CD4-positive, alpha-beta memory T cell (primary cell): ENCODE results near the gene HNRNPAB. TPM values are rescaled to one million over a fixed set of nuclear protein-coding genes. Genes with fewer than 3 reads are reported as not detected.
A peak's percentile ranks its signal among the peaks of the same experiment; 100 is the strongest.

Experiments
- CTCF ChIA-PET: fragments of 350-600 bp; sonication (Branson Sonifier 250); formaldehyde crosslinking; loops from one replicate; lab custom pipeline; 2021; ENCODE audit warnings: inconsistent platforms; ENCODE audit not compliant: partially characterized antibody; lab: Charles Lee
- POLR2A ChIA-PET: fragments of 350-600 bp; sonication (Branson Sonifier 250); formaldehyde crosslinking; loops from one replicate; lab custom pipeline; 2021; ENCODE audit not compliant: partially characterized antibody; lab: Charles Lee
- DNase-seq, 5 donors: peaks; one replicate each; pipeline versions ENCODE4 v3.0.0 to v3.0.0-alpha.2; 2020 to 2022; ENCODE audit warnings: mixed read lengths in 1 of 5
- H3K27ac ChIP-seq: one replicate; pipeline ENCODE4 v1.7.0; 2013; ENCODE audit warnings: low read depth, low read length
- H3K27me3 ChIP-seq: 2 replicates; pipeline ENCODE4 v1.7.0; 2013; ENCODE audit warnings: mild to moderate bottlenecking, low read length, moderate library complexity; ENCODE audit not compliant: insufficient read depth
- H3K36me3 ChIP-seq: 2 replicates; pipeline ENCODE4 v1.7.0; 2013; ENCODE audit warnings: mild to moderate bottlenecking, low read length, moderate library complexity; ENCODE audit not compliant: insufficient read depth
- H3K4me1 ChIP-seq: 2 replicates; pipeline ENCODE4 v1.7.0; 2013; ENCODE audit warnings: mild to moderate bottlenecking, low read length, moderate library complexity; ENCODE audit not compliant: insufficient read depth
- H3K4me3 ChIP-seq, 2 donors: one replicate each; pipeline ENCODE4 v1.7.0; 2013; ENCODE audit warnings: low read length in 2 of 2, mild to moderate bottlenecking in 1 of 2
- H3K9me3 ChIP-seq, 2 donors: one replicate each; pipeline ENCODE4 v1.7.0; 2013; ENCODE audit warnings: low read length in 2 of 2, control low read depth in 1 of 2; ENCODE audit not compliant: control insufficient read depth in 1 of 2
- H3K27ac Mint-ChIP-seq, 7 donors: one replicate each; pipeline ENCODE4 v1.8.0; 2020 to 2021; ENCODE audit warnings: mixed read lengths in 7 of 7, mild to moderate bottlenecking in 6 of 7, inconsistent platforms in 3 of 7, moderate library complexity in 3 of 7
- H3K27me3 Mint-ChIP-seq, 2 donors: one replicate each; pipeline ENCODE4 v1.8.0; 2020 to 2021; ENCODE audit warnings: mixed read lengths in 2 of 2
- H3K36me3 Mint-ChIP-seq, 2 donors: one replicate each; pipeline ENCODE4 v1.8.0; 2020 to 2021; ENCODE audit warnings: mixed read lengths in 2 of 2, inconsistent platforms in 1 of 2, mild to moderate bottlenecking in 1 of 2
- H3K4me1 Mint-ChIP-seq, 4 donors: one replicate each; pipeline ENCODE4 v1.8.0; 2020 to 2021; ENCODE audit warnings: mixed read lengths in 4 of 4, mild to moderate bottlenecking in 1 of 4
- H3K4me3 Mint-ChIP-seq, 8 donors: one replicate each; pipeline ENCODE4 v1.8.0; 2020 to 2021; ENCODE audit warnings: mixed read lengths in 8 of 8, mild to moderate bottlenecking in 7 of 8, moderate library complexity in 6 of 8, inconsistent platforms in 3 of 8
- H3K9me3 Mint-ChIP-seq, 8 donors: one replicate each; pipeline ENCODE4 v1.8.0; 2020 to 2021; ENCODE audit warnings: mixed read lengths in 8 of 8, mild to moderate bottlenecking in 5 of 8, inconsistent platforms in 3 of 8, moderate library complexity in 1 of 8
- intact Hi-C: fragments of 100-400 bp; cut with micrococcal nuclease; formaldehyde crosslinking; loops from one replicate; pipeline ENCODE4 v1.15.1; 2023
- polyA plus RNA-seq, 2 donors: library from polyadenylated mRNA; unstranded; fragments of 300-500 nt; fragmentation: Illumina TruSeq; gene quantifications; one replicate each; pipeline ENCODE4 v1.2.3, GENCODE V29; 2021
- total RNA-seq, 2 experiments: library from RNA; stranded (reverse); gene quantifications; one replicate each; pipeline ENCODE4 v1.2.3, GENCODE V29; 2021

Gene HNRNPAB
- total and polyA plus RNA-seq, 4 experiments from 2014 or later = 29.4 to 85.3 (median 78.7) TPM

DNA sequence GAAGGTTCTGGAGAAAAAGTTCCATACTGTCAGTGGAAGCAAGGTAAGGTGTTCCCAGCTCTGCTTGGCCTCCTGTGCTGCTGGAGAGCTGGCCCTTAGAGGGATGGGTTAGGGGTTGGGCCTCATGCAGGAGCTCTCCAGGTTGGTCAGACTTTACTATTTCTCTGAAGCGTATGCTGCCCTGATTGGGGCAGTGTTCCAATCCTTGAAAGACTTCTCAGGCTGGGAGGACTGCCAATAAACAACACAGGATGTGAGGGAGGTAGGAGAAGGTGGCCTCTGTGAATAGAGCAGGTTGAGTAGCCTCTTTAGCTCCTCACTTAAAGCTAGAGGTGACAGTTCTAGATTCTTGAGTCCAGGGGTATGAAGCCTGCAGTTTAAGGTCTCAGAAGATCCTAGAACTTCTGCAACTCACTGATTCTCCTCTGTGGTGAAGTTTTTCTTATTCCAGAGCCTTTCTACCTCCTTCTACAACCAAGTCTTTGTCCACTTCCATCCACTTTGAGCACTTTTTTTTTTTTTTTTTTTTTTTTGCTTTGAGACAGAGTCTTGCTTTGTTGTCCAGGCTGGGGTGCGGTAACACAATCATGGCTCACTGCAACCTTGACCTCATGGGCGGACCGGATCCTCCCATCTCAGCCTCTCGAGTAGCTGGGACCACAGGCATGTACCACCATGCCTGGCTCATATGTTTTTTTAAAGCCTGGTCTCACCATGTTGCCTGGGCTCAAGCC, 3.0 kb downstream of the HNRNPAB start:
- intact Hi-C loops = no loop called here
- H3K9me3 ChIP-seq = no peaks in the 10 kb centered on the region
- Mint-ChIP-seq H3K27me3 (peaks cover 2% of the 10 kb centered on the region in 2 donors), H3K4me1 (peaks cover 17 to 47% (median 31%) of the 10 kb centered on the region in 4 donors), H3K36me3 (peaks cover 34 to 73% of the 10 kb centered on the region in 2 donors), H3K9me3 (peaks cover 0 to 5% (median 0%) of the 10 kb centered on the region in 8 donors), H3K27ac (peak overlapping the region; percentile 4 to 92 (median 62)), H3K4me3 (peak overlapping the region in 4 of 8 donors; percentile 35 to 80 (median 44))
- H3K4me1 ChIP-seq = peaks cover 37% of the 10 kb centered on the region
- POLR2A ChIA-PET = interaction anchor here (0.5 to 4.6 kb wide), 5 partner anchors 8 to 276 kb away, joined by 3 to 72 read pairs (median 3); partner anchors contain the start of gene PHYKPL
- peaks cover 59% of the 10 kb centered on the region for H3K36me3 ChIP-seq
- no peak for DNase-seq
- H3K27me3 ChIP-seq = no peaks in the 10 kb centered on the region
- CTCF ChIA-PET = interaction anchor here (1.0 to 1.9 kb wide), 2 partner anchors 9 to 86 kb away, joined by 3 to 8 read pairs; no protein-coding TSS in a partner anchor
- H3K27ac ChIP-seq = peak overlapping the region; percentile 73
- H3K4me3 ChIP-seq = no peak overlapping the region

DNA sequence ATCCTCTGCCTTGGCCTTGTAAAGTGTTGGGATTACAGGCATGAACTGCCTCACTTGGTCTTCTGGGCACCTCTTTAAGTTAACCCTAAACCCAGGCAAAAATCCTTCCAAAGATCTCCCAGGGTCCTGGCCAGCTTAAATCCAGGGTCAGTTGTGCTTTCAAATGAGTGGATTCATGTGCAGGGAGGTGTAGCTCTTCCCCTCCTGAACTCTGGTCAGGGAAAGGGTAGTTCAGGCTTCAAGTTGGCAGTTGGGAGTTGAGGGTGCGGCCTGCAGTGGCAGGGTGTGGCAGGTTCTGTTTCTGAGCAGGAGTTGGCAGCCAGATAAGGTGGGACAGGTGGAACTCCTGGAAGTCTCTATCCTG, 3.6 kb downstream of the HNRNPAB start:
- Mint-ChIP-seq H3K4me3 (peak overlapping the region in 3 of 8 donors; percentile 9 to 46 (median 36)), H3K9me3 (peaks cover 0 to 5% (median 0%) of the 10 kb centered on the region in 8 donors), H3K36me3 (peaks cover 34 to 78% of the 10 kb centered on the region in 2 donors), H3K4me1 (peaks cover 17 to 47% (median 31%) of the 10 kb centered on the region in 4 donors), H3K27ac (peak overlapping the region in 5 of 7 donors; percentile 19 to 88 (median 68)), H3K27me3 (peaks cover 2% of the 10 kb centered on the region in 2 donors)
- peaks cover 37% of the 10 kb centered on the region for H3K4me1 ChIP-seq
- CTCF ChIA-PET = no interaction called here
- H3K27ac ChIP-seq = no peak overlapping the region
- POLR2A ChIA-PET = interaction anchor here (4.6 kb wide), 1 partner anchor 22 kb away, joined by 72 read pairs; the partner anchor contains the start of gene PHYKPL
- H3K36me3 ChIP-seq = peaks cover 64% of the 10 kb centered on the region
- H3K27me3 ChIP-seq = no peaks in the 10 kb centered on the region
- no peaks in the 10 kb centered on the region for H3K9me3 ChIP-seq
- no peak overlapping the region for H3K4me3 ChIP-seq
- no peak for DNase-seq
- intact Hi-C loops = no loop called here

DNA sequence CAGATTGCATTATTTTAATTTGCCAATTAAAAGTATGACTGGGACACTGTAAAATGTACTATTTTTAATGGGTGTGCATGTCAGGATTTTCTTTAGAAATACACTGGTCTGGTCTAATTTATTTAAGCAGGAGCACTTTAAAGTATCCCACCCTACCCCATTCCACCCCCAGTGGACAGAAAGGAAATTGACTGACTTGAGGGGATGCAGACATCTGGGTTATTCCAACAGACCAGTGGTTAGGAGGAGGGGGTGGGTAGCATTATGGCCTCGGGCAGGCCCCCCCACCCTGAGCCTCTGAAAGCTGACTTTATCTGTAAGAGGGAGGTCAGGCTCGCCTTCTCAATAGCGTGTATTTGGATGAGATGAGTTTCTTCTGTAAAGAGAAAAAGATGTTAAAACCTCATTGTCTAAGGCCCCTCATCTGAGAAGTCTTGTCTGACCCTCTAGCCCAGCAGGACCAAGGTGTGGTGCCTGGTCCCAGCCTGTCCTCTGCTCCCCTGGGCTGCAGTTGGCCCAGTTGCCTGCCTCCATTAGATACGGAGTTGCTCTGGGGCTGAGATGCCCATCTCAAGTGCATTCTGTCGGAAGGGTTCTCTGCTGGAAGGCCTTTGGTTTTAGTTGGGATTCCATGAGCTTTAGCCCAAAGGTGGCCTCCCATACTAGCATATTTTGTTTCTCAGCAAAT, 4.4 kb downstream of the HNRNPAB start:
- H3K36me3 Mint-ChIP-seq = peaks cover 38 to 86% of the 10 kb centered on the region in 2 donors
- Histone ChIP-seq H3K36me3 (peaks cover 72% of the 10 kb centered on the region), H3K9me3 (no peaks in the 10 kb centered on the region), H3K4me3 (no peak overlapping the region), H3K27ac (no peak overlapping the region), H3K4me1 (peaks cover 37% of the 10 kb centered on the region), H3K27me3 (no peaks in the 10 kb centered on the region)
- peaks cover 0 to 4% (median 0%) of the 10 kb centered on the region in 8 donors for H3K9me3 Mint-ChIP-seq
- H3K27me3 Mint-ChIP-seq = peaks cover 2% of the 10 kb centered on the region in 2 donors
- no peak for DNase-seq
- ChIA-PET POLR2A (interaction anchor here (1.0 kb wide), 1 partner anchor 20 kb away, joined by 3 read pairs; no protein-coding TSS in a partner anchor), CTCF (no interaction called here)
- intact Hi-C loops = no loop called here
- H3K4me1 Mint-ChIP-seq = peaks cover 17 to 47% (median 31%) of the 10 kb centered on the region in 4 donors
- H3K27ac Mint-ChIP-seq = peak overlapping the region in 5 of 7 donors; percentile 22 to 88 (median 56)
- no peak overlapping the region for H3K4me3 Mint-ChIP-seq

DNA sequence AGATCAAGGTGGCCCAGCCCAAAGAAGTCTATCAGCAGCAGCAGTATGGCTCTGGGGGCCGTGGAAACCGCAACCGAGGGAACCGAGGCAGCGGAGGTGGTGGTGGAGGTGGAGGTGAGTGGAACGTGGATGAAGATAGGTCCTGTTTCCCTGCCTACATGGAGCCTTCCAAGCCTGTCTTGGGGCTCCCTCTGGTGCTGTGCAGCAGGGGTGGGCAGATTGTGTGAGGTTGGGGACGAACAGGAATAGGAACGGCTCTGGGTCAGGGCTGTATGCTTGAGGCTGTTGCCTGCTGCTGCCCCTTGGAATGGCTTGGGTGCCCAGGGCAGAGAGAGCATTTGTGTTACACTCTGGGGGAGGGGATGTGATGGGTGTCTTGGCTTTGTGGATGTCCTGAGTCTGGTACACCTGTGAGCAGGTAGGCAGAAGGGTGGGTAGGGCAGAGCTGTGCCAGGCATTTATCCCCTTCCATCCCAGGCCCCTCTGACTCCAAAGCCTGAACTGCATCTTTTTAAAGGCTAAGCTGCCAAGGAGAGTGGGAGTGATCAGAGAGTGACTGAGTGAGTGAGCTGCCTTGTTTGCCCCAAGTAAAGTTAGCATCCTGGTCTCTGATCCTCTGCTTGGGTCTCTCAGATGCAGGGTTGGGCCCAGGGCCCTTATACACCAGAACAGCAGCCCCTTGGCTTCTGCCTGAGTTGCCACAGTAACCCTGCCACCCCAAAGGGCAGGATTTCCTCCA, 5.2 kb downstream of the HNRNPAB start:
- Histone ChIP-seq H3K4me1 (peaks cover 37% of the 10 kb centered on the region), H3K4me3 (no peak overlapping the region), H3K27ac (no peak overlapping the region), H3K36me3 (peaks cover 79% of the 10 kb centered on the region), H3K9me3 (no peaks in the 10 kb centered on the region), H3K27me3 (no peaks in the 10 kb centered on the region)
- Mint-ChIP-seq H3K27ac (peak overlapping the region in 4 of 7 donors; percentile 22 to 88 (median 53)), H3K27me3 (no peaks in the 10 kb centered on the region), H3K4me3 (no peak overlapping the region), H3K9me3 (no peaks in the 10 kb centered on the region), H3K4me1 (peaks cover 20 to 41% (median 31%) of the 10 kb centered on the region in 4 donors), H3K36me3 (peaks cover 39 to 90% of the 10 kb centered on the region in 2 donors)
- ChIA-PET POLR2A (no interaction called here), CTCF (no interaction called here)
- intact Hi-C loops = no loop called here
- DNase-seq = no peak

DNA sequence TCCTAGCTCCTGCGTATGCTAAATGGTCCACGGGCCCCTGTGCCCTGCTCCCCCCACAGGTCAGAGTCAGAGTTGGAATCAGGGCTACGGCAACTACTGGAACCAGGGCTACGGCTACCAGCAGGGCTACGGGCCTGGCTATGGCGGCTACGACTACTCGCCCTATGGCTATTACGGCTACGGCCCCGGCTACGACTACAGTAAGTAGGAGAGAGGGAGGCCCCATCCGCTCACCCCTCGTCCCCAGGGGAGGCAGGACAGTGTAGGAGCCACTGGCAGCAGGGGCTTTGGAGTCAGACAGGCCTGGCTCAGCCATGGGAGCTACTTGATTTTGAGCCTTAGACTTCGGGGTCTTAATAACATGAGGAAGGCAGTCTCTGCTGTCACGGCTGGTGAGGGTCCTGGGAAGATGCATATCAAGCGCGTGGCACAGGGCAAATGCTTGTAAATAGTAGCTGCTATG, 5.8 kb downstream of the HNRNPAB start:
- Mint-ChIP-seq H3K9me3 (no peaks in the 10 kb centered on the region), H3K36me3 (peaks cover 39 to 95% of the 10 kb centered on the region in 2 donors), H3K27me3 (no peaks in the 10 kb centered on the region), H3K4me3 (no peak overlapping the region), H3K27ac (peak overlapping the region in 3 of 7 donors; percentile 5 to 88 (median 38)), H3K4me1 (peaks cover 23 to 41% (median 32%) of the 10 kb centered on the region in 4 donors)
- H3K4me1 ChIP-seq = peaks cover 37% of the 10 kb centered on the region
- DNase-seq = no peak
- ChIA-PET CTCF (no interaction called here), POLR2A (no interaction called here)
- peaks cover 85% of the 10 kb centered on the region for H3K36me3 ChIP-seq
- H3K27me3 ChIP-seq = no peaks in the 10 kb centered on the region
- H3K4me3 ChIP-seq = no peak overlapping the region
- intact Hi-C loops = no loop called here
- no peak overlapping the region for H3K27ac ChIP-seq
- no peaks in the 10 kb centered on the region for H3K9me3 ChIP-seq

DNA sequence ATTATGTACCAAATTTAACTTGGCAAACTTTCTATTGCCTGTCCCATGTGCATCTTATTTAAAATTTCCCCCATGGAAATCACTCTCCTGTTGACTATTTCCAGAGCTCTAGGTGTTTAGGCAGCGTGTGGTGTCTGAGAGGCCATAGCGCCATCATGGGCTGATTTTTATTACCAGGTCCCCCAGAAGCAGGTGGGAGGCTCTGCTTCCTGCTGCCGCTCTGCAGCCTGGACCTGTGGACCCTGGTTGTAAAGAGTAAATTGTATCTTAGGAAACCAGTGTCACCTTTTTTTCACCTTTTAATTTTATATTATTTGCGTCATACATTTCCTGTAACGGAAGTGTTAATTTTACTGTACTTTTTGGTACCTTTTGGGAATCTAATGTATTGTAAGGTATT, 6.4 kb downstream of the HNRNPAB start:
- no peaks in the 10 kb centered on the region for H3K9me3 Mint-ChIP-seq
- Histone ChIP-seq H3K27me3 (no peaks in the 10 kb centered on the region), H3K9me3 (no peaks in the 10 kb centered on the region), H3K4me1 (peaks cover 34% of the 10 kb centered on the region), H3K4me3 (no peak overlapping the region), H3K27ac (no peak overlapping the region), H3K36me3 (peaks cover 88% of the 10 kb centered on the region)
- no peaks in the 10 kb centered on the region for H3K27me3 Mint-ChIP-seq
- POLR2A ChIA-PET = interaction anchor here (0.6 kb wide), 1 partner anchor 868 kb away, joined by 3 read pairs; no protein-coding TSS in a partner anchor
- CTCF ChIA-PET = no interaction called here
- H3K36me3 Mint-ChIP-seq = peaks cover 39 to 97% of the 10 kb centered on the region in 2 donors
- no peak overlapping the region for H3K4me3 Mint-ChIP-seq
- H3K27ac Mint-ChIP-seq = no peak overlapping the region
- H3K4me1 Mint-ChIP-seq = peaks cover 23 to 37% (median 31%) of the 10 kb centered on the region in 4 donors
- intact Hi-C loops = no loop called here
- no peak for DNase-seq
